CD4-positive, CD25-positive, alpha-beta regulatory T cell (primary cell): ENCODE data around the gene LTB4R2. TPM values are rescaled to one million over a fixed set of nuclear protein-coding genes. Genes with fewer than 3 reads are reported as not detected.

Experiments
- ATAC-seq, 2 donors: fragments of 150-1000 bp; cut with Tn5 transposase; one replicate each; pipeline ENCODE4 v1.10.0; 2021; ENCODE audit warnings: low read depth in 2 of 2, moderate number of reproducible peaks in 2 of 2, moderate library complexity in 1 of 2
- DNase-seq, 3 donors: peaks; one replicate each; pipeline versions ENCODE4 v3.0.0 to v3.0.0-alpha.2; 2012 to 2022; ENCODE audit warnings: mixed read lengths in 1 of 3
- H3K27ac ChIP-seq: one replicate; pipeline ENCODE4 v1.7.0; 2013; ENCODE audit warnings: mild to moderate bottlenecking, low read length; ENCODE audit not compliant: insufficient read depth, poor library complexity, severe bottlenecking
- H3K27me3 ChIP-seq: one replicate; pipeline ENCODE4 v1.7.0; 2013; ENCODE audit warnings: low read length; ENCODE audit not compliant: control insufficient read depth, insufficient read depth
- H3K36me3 ChIP-seq: one replicate; pipeline ENCODE4 v1.7.0; 2013; ENCODE audit warnings: mild to moderate bottlenecking, low read length, moderate library complexity; ENCODE audit not compliant: control insufficient read depth, insufficient read depth
- H3K4me1 ChIP-seq: 2 replicates; pipeline ENCODE4 v1.7.0; 2013; ENCODE audit warnings: mild to moderate bottlenecking, low read length; ENCODE audit not compliant: insufficient read depth, control insufficient read depth, poor library complexity, severe bottlenecking
- H3K4me3 ChIP-seq: one replicate; pipeline ENCODE4 v1.7.0; 2013; ENCODE audit warnings: low read depth, mild to moderate bottlenecking, low read length, moderate library complexity
- H3K9me3 ChIP-seq, 2 experiments: 1 replicate in 1 of 2; 2 replicates in 1 of 2; pipeline ENCODE4 v1.7.0; 2013; ENCODE audit warnings: low read length in 2 of 2, mild to moderate bottlenecking in 1 of 2, moderate library complexity in 1 of 2; ENCODE audit not compliant: control insufficient read depth in 2 of 2
- H3K27ac Mint-ChIP-seq, 3 donors: one replicate each; pipeline ENCODE4 v1.8.0; 2020 to 2022; ENCODE audit warnings: mild to moderate bottlenecking in 3 of 3, mixed read lengths in 3 of 3, moderate library complexity in 2 of 3
- H3K27me3 Mint-ChIP-seq: one replicate; pipeline ENCODE4 v1.8.0; 2022; ENCODE audit warnings: mild to moderate bottlenecking, mixed read lengths
- H3K36me3 Mint-ChIP-seq: one replicate; pipeline ENCODE4 v1.8.0; 2020; ENCODE audit warnings: mixed read lengths
- H3K4me1 Mint-ChIP-seq, 4 donors: one replicate each; pipeline ENCODE4 v1.8.0; 2020 to 2022; ENCODE audit warnings: mixed read lengths in 4 of 4, mild to moderate bottlenecking in 1 of 4
- H3K4me3 Mint-ChIP-seq, 4 donors: one replicate each; pipeline ENCODE4 v1.8.0; 2020 to 2022; ENCODE audit warnings: mild to moderate bottlenecking in 4 of 4, mixed read lengths in 4 of 4, moderate library complexity in 3 of 4
- H3K9me3 Mint-ChIP-seq, 7 donors: one replicate each; pipeline ENCODE4 v1.8.0; 2020 to 2022; ENCODE audit warnings: mixed read lengths in 7 of 7, mild to moderate bottlenecking in 3 of 7, moderate library complexity in 2 of 7
- polyA plus RNA-seq, 4 donors: library from polyadenylated mRNA; unstranded; fragments of 300-500 nt; fragmentation: Illumina TruSeq; gene quantifications; one replicate each; pipeline ENCODE4 v1.2.3, GENCODE V29; 2021
- total RNA-seq: library from RNA; stranded (reverse); gene quantifications from one replicate; pipeline ENCODE4 v1.2.3, GENCODE V29; 2022

Gene LTB4R2
- total and polyA plus RNA-seq, 5 donors from 2014 or later = 1.00 to 18.1 (median 1.8) TPM

GRCh38 chr14:24335461-24336171 lies 25.7 kb downstream of the LTB4R2 start:
- DNase-seq (no peak), ATAC-seq (no peak)
- H3K4me1 ChIP-seq = peaks cover 56% of the 10 kb centered on the region
- peak overlapping the region; percentile 44 to 86 (median 64) for H3K4me3 Mint-ChIP-seq
- peaks cover 25% of the 10 kb centered on the region for H3K36me3 Mint-ChIP-seq
- H3K9me3 Mint-ChIP-seq = peaks cover 0 to 2% (median 0%) of the 10 kb centered on the region in 7 donors
- H3K27me3 ChIP-seq = peaks cover 4% of the 10 kb centered on the region
- peaks cover 51% of the 10 kb centered on the region for H3K27me3 Mint-ChIP-seq
- peaks cover 18% of the 10 kb centered on the region for H3K36me3 ChIP-seq
- no peaks in the 10 kb centered on the region for H3K9me3 ChIP-seq
- H3K27ac ChIP-seq = no peak overlapping the region
- H3K27ac Mint-ChIP-seq = no peak overlapping the region
- H3K4me3 ChIP-seq = no peak overlapping the region
- peaks cover 6 to 74% (median 35%) of the 10 kb centered on the region in 4 donors for H3K4me1 Mint-ChIP-seq

GRCh38 chr14:24337144-24337823 lies 27.3 kb downstream of the LTB4R2 start:
- Mint-ChIP-seq H3K27ac (peak overlapping the region in 1 of 3 donors; percentile 63), H3K4me1 (peaks cover 2 to 60% (median 29%) of the 10 kb centered on the region in 4 donors), H3K36me3 (peaks cover 25% of the 10 kb centered on the region), H3K9me3 (peaks cover 0 to 2% (median 0%) of the 10 kb centered on the region in 7 donors), H3K27me3 (peaks cover 53% of the 10 kb centered on the region), H3K4me3 (peak overlapping the region; percentile 86 to 98 (median 97))
- H3K9me3 ChIP-seq = no peaks in the 10 kb centered on the region
- no peak overlapping the region for H3K4me3 ChIP-seq
- no peak for DNase-seq
- H3K4me1 ChIP-seq = peaks cover 48% of the 10 kb centered on the region
- peaks cover 4% of the 10 kb centered on the region for H3K27me3 ChIP-seq
- peaks cover 18% of the 10 kb centered on the region for H3K36me3 ChIP-seq
- no peak for ATAC-seq
- no peak overlapping the region for H3K27ac ChIP-seq

- no peak for DNase-seq
- peaks cover 4% of the 10 kb centered on the region for H3K27me3 ChIP-seq
- no peak overlapping the region for H3K4me3 ChIP-seq
- H3K9me3 ChIP-seq = no peaks in the 10 kb centered on the region
- no peak overlapping the region for H3K27ac Mint-ChIP-seq
- H3K36me3 ChIP-seq = peaks cover 18% of the 10 kb centered on the region
- H3K4me1 Mint-ChIP-seq = peaks cover 0 to 56% (median 27%) of the 10 kb centered on the region in 4 donors
- H3K4me3 Mint-ChIP-seq = peak overlapping the region; percentile 86 to 98 (median 97)
- no peak for ATAC-seq
- H3K4me1 ChIP-seq = peaks cover 42% of the 10 kb centered on the region
- H3K27ac ChIP-seq = no peak overlapping the region
- peaks cover 25% of the 10 kb centered on the region for H3K36me3 Mint-ChIP-seq
- peaks cover 0 to 2% (median 0%) of the 10 kb centered on the region in 7 donors for H3K9me3 Mint-ChIP-seq
- peaks cover 54% of the 10 kb centered on the region for H3K27me3 Mint-ChIP-seq
Measured at GRCh38 chr14:24337824-24338175, 27.9 kb downstream of the LTB4R2 start.

GRCh38 chr14:24338843-24339242 lies 28.9 kb downstream of the LTB4R2 start:
- ATAC-seq (no peak), DNase-seq (no peak)
- H3K27me3 ChIP-seq = peaks cover 1% of the 10 kb centered on the region
- Mint-ChIP-seq H3K4me1 (peaks cover 0 to 46% (median 25%) of the 10 kb centered on the region in 4 donors), H3K27me3 (peaks cover 54% of the 10 kb centered on the region), H3K9me3 (peaks cover 0 to 2% (median 0%) of the 10 kb centered on the region in 7 donors), H3K27ac (peak overlapping the region in 2 of 3 donors; percentile 44 to 97), H3K4me3 (peak overlapping the region; percentile 86 to 98 (median 97)), H3K36me3 (peaks cover 25% of the 10 kb centered on the region)
- no peak overlapping the region for H3K27ac ChIP-seq
- H3K9me3 ChIP-seq = no peaks in the 10 kb centered on the region
- H3K36me3 ChIP-seq = peaks cover 18% of the 10 kb centered on the region
- H3K4me1 ChIP-seq = peaks cover 32% of the 10 kb centered on the region
- H3K4me3 ChIP-seq = peak overlapping the region; percentile 35

GRCh38 chr14:24339284-24340151 lies 29.6 kb downstream of the LTB4R2 start, which contains the start of gene RIPK3:
TSS of gene RIPK3 (minus strand) at chr14:24339991. CDS start at chr14:24339826, 165 bp downstream.
- H3K9me3 Mint-ChIP-seq = peaks cover 0 to 2% (median 0%) of the 10 kb centered on the region in 7 donors
- Histone ChIP-seq H3K36me3 (peaks cover 18% of the 10 kb centered on the region), H3K27ac (peak within 1 kb of the TSS; percentile 66), H3K9me3 (no peaks in the 10 kb centered on the region), H3K4me1 (peaks cover 25% of the 10 kb centered on the region), H3K27me3 (no peaks in the 10 kb centered on the region), H3K4me3 (peak within 1 kb of the TSS; percentile 93)
- peak within 1 kb of the TSS; percentile 94 to 98 (median 97) for H3K4me3 Mint-ChIP-seq
- DNase-seq = peak; percentile 56 to 84 (median 70)
- H3K27ac Mint-ChIP-seq = peak within 1 kb of the TSS; percentile 86 to 97 (median 91)
- peak; percentile 93 to 96 for ATAC-seq
- H3K27me3 Mint-ChIP-seq = peaks cover 51% of the 10 kb centered on the region
- H3K36me3 Mint-ChIP-seq = peaks cover 25% of the 10 kb centered on the region
- peaks cover 0 to 40% (median 25%) of the 10 kb centered on the region in 4 donors for H3K4me1 Mint-ChIP-seq

- peaks cover 0 to 33% (median 22%) of the 10 kb centered on the region in 4 donors for H3K4me1 Mint-ChIP-seq
- Histone ChIP-seq H3K4me1 (peaks cover 18% of the 10 kb centered on the region), H3K36me3 (peaks cover 18% of the 10 kb centered on the region), H3K27me3 (no peaks in the 10 kb centered on the region), H3K4me3 (no peak overlapping the region), H3K27ac (no peak overlapping the region), H3K9me3 (no peaks in the 10 kb centered on the region)
- peaks cover 25% of the 10 kb centered on the region for H3K36me3 Mint-ChIP-seq
- DNase-seq (no peak), ATAC-seq (no peak)
- peak overlapping the region; percentile 76 to 98 (median 96) for H3K4me3 Mint-ChIP-seq
- no peak overlapping the region for H3K27ac Mint-ChIP-seq
- peaks cover 0 to 2% (median 0%) of the 10 kb centered on the region in 7 donors for H3K9me3 Mint-ChIP-seq
- H3K27me3 Mint-ChIP-seq = peaks cover 50% of the 10 kb centered on the region
Measured at GRCh38 chr14:24340606-24341005, 30.7 kb downstream of the LTB4R2 start.

GRCh38 chr14:24342889-24343288 lies 32.9 kb downstream of the LTB4R2 start:
- peaks cover 0 to 24% (median 15%) of the 10 kb centered on the region in 4 donors for H3K4me1 Mint-ChIP-seq
- H3K4me3 Mint-ChIP-seq = no peak overlapping the region
- H3K9me3 Mint-ChIP-seq = peaks cover 0 to 2% (median 0%) of the 10 kb centered on the region in 7 donors
- H3K4me3 ChIP-seq = no peak overlapping the region
- peaks cover 7% of the 10 kb centered on the region for H3K36me3 Mint-ChIP-seq
- H3K27ac ChIP-seq = no peak overlapping the region
- H3K27me3 Mint-ChIP-seq = peaks cover 53% of the 10 kb centered on the region
- no peak for DNase-seq
- H3K4me1 ChIP-seq = peaks cover 18% of the 10 kb centered on the region
- peaks cover 4% of the 10 kb centered on the region for H3K36me3 ChIP-seq
- peaks cover 7% of the 10 kb centered on the region for H3K27me3 ChIP-seq
- H3K9me3 ChIP-seq = no peaks in the 10 kb centered on the region
- ATAC-seq = no peak
- no peak overlapping the region for H3K27ac Mint-ChIP-seq
